ENCODE results near the gene USP37.

USP37 gene

GRCh38 chr2:218471982-218472381 lies 96.2 kb downstream of the USP37 start:
- DNase-seq, result no peak

DNA sequence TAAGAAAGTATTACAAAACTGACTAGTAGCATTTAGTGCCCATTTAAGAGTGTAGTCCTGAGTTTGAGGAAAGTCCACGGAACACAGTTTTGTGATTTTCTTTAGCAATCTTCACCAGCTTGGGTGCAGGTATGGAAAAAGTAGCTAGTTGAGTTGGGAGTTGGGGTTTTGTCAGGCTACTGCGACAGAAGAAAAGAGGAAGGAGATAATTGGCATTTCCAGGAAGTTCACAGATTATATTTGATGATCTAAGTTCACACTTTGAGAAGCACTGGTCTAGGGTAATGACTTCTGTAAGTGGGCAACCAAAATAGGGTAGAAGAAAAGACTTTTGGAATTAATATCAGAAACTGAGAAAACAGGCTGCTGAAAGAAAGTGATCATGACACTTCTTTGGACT lies 97.1 kb downstream of the USP37 start:
- DNase-seq, result no peak

DNA sequence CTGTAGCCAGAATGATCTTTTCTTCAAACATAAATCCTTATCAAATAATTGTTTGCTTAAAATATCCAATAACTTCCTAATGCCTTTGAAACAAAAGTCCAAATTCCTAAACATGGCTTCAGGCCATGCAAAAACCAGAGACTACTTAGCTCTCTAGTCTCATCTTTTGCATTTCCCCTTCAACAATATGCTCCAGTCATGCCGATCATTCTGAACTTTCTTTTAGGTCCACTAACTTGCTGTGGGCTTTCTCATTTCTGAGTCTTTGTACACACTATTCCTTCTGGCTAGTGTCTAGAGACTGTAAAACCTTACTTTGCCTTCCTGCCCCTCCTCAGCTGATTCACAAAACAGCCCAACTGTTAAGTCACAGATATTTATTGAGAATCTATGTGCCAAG lies 97.7 kb downstream of the USP37 start:
- no peak for DNase-seq

- DNase-seq, result no peak
These were observed 102.0 kb downstream of the USP37 start for GRCh38 chr2:218465987-218466633.

DNA sequence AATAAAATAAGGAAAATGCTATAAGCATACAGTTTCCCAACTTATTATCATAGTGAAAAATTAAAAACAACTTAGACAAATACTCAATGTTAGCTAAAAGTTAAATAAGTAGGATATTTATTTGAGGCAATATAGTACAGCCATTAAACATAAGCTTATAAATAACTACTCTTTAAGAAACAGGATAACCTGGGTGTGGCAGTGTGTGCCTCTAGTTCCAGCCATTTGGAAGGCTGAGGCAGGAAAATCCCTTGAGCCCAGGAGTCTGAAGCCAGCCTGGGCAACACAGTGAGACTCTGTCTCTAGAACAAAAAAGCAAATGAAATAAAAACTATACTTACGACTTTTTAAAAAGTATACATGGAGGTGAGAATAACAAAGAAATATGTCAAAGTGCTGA lies 109.6 kb downstream of the USP37 start:
- no peak for DNase-seq

DNA sequence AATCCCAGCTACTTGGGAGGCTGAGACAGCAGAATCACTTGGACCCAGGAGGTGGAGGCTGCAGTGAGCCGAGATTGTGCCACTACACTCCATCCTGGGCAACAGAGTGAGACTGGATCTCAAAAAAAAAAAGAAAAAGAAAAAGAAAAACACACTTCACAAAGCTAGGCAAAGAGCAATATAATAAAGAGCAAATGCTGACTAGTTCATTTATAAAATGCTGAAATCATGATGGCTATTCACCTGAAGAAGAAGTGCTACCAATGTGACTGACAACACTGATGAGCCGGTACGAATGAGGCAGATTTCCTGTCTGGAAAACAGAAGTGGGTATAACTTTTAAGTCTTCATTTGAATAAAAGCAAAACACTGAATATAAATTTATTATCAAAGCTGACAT lies 111.3 kb downstream of the USP37 start:
- no peak for DNase-seq

- DNase-seq, result no peak
These were observed 116.1 kb downstream of the USP37 start for GRCh38 chr2:218452079-218452478.

GRCh38 chr2:218448934-218449333 lies 119.2 kb downstream of the USP37 start:
- DNase-seq, result no peak

GRCh38 chr2:218447072-218447471 lies 121.1 kb downstream of the USP37 start:
- no peak for DNase-seq

DNA sequence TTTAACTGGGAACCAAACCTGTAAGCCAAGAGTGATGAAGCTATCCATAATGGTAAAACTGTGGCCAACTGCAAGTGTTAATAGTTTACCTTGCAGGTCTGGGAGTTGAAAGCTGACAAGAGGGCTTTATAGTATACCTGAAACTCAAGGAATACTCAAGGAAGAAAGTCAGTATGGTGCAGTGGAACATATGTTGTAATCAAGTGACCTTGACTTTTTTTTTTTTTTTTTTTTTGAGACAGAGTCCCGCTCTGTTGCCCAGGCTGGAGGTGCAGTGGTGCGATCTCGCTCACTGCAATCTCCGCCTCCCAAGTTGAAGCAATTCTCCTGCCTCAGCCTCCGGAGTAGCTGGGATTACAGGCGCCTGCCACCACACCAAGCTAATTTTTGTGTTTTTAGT lies 121.6 kb downstream of the USP37 start:
- no peak for DNase-seq

DNA sequence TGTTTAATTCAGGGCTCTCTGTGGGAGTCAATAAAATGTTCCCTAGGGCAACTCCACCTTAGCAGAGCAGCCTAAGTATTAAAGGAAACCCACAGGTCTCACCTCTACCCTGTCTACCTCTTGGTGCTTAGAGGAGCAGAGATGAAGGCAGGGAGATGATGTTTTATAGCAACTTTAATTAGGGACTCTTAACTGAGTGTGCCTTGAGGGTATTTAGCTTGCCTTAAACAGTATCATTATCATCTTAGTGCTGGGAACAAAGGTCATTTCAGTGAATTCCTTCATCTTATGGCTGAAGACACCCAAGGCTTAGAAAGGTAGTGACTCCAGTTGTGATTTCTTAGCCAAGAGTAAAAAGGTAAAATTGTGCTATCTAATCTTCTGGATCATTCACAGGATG lies 122.5 kb downstream of the USP37 start:
- no peak for DNase-seq

DNA sequence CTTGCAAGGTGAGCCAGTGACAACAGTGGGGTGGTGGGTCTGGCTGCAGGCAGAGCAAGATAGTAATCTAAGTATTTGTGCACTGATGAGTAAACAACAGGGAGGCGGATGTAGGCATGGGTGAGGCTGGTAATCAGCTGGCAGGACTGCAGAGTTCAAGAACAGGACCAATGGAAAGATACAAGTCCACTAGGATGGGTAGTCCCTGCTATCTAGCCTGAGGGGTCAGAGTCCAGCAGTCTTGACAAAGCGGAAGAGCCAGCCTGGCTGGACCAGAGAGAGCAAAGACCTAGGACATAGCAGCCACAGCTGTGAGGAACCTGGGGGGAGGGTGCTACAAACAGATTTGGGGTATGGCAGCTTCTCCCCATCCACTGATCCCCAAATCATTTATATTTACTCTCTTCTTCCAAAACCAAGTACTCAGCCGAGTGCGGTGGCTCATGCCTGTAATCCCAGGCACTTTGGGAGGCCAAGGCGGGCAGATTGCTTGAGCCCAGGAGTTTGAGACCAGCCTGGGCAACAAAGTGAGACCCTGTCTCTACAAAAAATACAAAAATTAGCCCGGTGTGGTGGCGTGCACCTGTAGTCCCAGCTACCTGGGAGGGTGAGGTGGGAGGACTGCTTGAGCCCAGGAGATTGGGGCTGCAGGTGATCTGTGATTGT lies 123.3 kb downstream of the USP37 start:
- no peak for DNase-seq

- DNase-seq, result no peak
These were observed 129.6 kb downstream of the USP37 start for GRCh38 chr2:218438596-218438995.

GRCh38 chr2:218437969-218438368 lies 130.2 kb downstream of the USP37 start:
- no peak for DNase-seq

- DNase-seq, result no peak
These were observed 131.2 kb downstream of the USP37 start for GRCh38 chr2:218436992-218437391.

DNA sequence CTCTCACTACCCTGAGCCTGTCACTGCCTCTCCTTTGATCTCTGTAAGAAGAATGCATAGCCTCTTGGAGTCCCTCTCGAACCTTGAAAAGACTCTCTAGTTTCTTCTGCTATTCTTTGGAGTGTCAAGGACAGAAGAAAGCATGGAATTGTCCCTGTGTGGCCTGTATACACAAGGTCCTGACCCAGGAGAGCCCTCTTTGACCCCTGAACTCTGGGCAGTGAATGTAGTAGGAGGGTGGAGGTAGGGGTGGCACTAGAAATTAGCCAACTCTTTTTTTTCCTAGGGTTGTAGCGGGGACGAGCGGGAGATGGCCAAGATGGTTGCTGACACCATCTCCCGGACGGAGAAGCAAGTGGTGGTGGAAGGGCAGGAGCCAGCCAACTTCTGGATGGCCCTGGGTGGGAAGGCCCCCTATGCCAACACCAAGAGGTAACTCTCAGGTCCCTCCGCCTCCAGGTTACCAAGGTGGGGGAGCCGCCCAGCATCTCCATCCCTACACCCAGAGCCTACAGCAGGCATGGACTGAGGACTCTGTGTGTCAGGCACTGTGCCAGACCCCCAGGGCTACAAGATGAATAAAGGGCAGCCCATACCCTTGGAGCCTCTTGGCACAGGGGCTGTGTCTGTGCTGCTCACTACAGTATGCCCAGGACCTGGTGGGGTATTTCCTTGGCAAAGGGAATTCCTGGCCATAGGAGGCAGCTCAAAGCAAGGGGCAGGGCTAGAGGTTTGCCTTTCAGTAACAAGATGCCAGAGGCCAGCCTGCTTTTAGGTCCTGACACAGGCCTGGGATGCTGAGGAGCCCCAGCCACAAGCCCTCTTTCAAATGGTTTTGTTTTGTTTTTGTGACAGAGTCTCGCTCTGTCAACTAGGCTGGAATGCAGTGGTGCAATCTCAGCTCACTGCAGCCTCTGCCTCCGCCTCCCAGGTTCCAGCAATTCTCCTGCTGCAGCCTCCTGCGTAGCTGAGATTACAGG lies 132.9 kb downstream of the USP37 start:
- no peak for DNase-seq

GRCh38 chr2:218434456-218434855 lies 133.7 kb downstream of the USP37 start:
- DNase-seq, result no peak

DNA sequence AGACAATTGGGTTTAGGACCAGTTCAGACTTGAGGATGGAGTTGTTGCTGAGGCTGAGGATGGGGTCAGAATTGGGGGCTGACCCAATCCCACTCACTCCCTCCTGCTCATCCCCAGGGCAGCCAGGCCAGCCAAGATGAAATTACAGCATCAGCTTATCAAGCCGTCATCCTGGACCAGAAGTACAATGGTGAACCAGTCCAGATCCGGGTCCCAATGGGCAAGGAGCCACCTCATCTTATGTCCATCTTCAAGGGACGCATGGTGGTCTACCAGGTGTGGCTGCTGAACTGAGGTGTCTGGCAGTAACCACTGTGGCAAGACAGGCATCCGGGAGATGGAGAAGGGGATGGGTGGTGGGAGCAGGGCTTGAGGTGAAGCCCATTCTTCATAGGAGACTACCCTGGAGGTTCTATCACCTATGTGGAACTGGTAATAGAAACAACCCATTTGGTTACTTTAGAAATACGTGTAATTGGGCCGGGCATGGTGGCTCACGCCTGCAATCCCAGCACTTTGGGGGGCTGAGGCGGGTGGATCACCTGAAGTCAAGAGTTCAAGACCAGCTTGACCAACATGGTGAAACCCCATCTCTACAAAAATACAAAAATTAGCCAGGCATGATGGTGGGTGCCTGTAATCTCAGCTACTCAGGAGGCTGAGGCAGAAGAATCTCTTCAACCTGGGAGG lies 135.3 kb downstream of the USP37 start:
- DNase-seq, result no peak

- no peak for DNase-seq
These were observed 136.3 kb downstream of the USP37 start for GRCh38 chr2:218431878-218432277.

GRCh38 chr2:218430721-218431120 lies 137.4 kb downstream of the USP37 start:
- DNase-seq, result no peak

DNA sequence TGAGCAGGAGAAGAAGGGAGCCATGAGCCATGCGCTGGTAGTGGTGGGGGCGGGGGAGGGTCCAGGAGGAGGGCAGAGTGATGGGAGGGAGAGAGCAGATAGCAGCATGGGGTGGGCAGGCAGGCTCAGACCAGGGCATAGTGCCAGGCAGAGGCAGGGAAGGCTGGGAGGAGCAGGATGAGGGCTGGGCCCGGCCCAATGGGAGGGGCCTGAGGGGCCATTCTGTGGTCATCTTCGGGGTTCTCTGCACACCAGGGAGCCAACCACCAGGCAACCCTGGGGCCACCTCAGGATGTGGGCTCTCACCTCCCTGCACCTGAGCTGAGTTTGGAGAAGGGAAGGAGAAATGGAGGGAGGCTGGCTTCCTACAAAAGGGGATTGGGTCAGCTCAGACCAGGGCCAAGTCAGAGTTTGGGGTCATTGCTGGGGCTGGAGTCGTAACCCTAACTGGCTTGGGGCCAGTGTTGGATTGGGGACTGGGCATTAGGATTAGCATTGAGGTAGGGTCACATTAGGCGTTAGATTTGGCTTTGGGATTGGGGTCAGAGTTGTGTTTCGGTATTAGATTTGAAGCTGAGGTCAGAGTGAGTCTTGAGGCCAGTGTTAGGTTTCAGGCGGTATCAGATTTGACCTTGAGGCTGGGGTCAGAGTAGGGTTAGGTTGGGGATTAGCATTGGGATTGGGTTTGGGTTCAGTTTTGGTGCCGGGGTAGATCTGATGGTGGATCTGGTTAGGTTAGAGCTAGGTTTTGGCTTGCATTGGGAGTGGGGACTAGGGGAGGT lies 138.0 kb downstream of the USP37 start:
- no peak for DNase-seq

GRCh38 chr2:218428846-218429558 lies 139.1 kb downstream of the USP37 start:
- no peak for DNase-seq
